ENCODE data around the gene CDH10.

- no peak for TF ChIP-seq CTCF (IDR thresholded peaks at IDR 0.05; ENCODE audit: low read depth, low read length, missing input control)
- no peak for TF ChIP-seq REST (IDR thresholded peaks at IDR 0.05)
- TF ChIP-seq FOXA2 (IDR thresholded peaks at IDR 0.05) = no peak
- TF ChIP-seq ATF3 (IDR thresholded peaks at IDR 0.05) = no peak
- TF ChIP-seq TAF1 (conservative IDR thresholded peaks at IDR 0.05) = no peak
- TF ChIP-seq SP1 (IDR thresholded peaks at IDR 0.05) = no peak
- no peak for TF ChIP-seq GABPA (IDR thresholded peaks at IDR 0.05 in 1 of 2, conservative IDR thresholded peaks at IDR 0.05 in 1 of 2)
- no peak for TF ChIP-seq ZBTB33 (IDR thresholded peaks at IDR 0.05)
- no peak for TF ChIP-seq YY1 (IDR thresholded peaks at IDR 0.05)
- TF ChIP-seq FOXA1 (IDR thresholded peaks at IDR 0.05) = no peak
- TF ChIP-seq RAD21 (IDR thresholded peaks at IDR 0.05) = no peak
- TF ChIP-seq JUND (IDR thresholded peaks at IDR 0.05) = no peak
- no peak for TF ChIP-seq MAX (IDR thresholded peaks at IDR 0.05)
Observed at GRCh38 chr5:24649531-24649930, 4.8 kb upstream of the CDH10 start.
